ENCODE data around the gene BARD1. TPM values are rescaled to one million over a fixed set of nuclear protein-coding genes. Genes with fewer than 3 reads are reported as not detected.

Gene BARD1
- polyA plus RNA-seq (2013, experiment 1 of 2), result 4.1 TPM
- 4.5 TPM for polyA plus RNA-seq (2013, experiment 2 of 2)

- no peaks in the 10 kb centered on the region for H3K36me3 ChIP-seq (ENCODE audit: control insufficient read depth in 1 of 2, insufficient read depth in 2 of 2, low read depth in 1 of 2, low read length in 2 of 2)
- peak within 1 kb of the TSS in 1 of 2 experiments; percentile 64 for H3K14ac ChIP-seq (ENCODE audit: low read length in 2 of 2)
- H3K79me1 ChIP-seq (replicated peaks; ENCODE audit: low read length, poor library complexity, severe bottlenecking), result peaks cover 9% of the 10 kb centered on the region
- no peak within 1 kb of the TSS for H2BK120ac ChIP-seq (ENCODE audit: low read depth, low read length)
- H3K4me1 ChIP-seq (ENCODE audit: control insufficient read depth, insufficient read depth, low read depth, low read length), result peaks cover 4% of the 10 kb centered on the region
- peak within 1 kb of the TSS; percentile 2 for H4K91ac ChIP-seq (ENCODE audit: low read length)
- H3K23ac ChIP-seq (ENCODE audit: low read length in 2 of 2), result no peak within 1 kb of the TSS
- peak within 1 kb of the TSS; percentile 99 for H2AFZ ChIP-seq (ENCODE audit: low read depth, low read length)
- WGBS, result 1% methylated on average over 71 of the region's 76 CpGs
- peak within 1 kb of the TSS; percentile 95 for H3K9ac ChIP-seq (ENCODE audit: low read length)
- H4K8ac ChIP-seq (ENCODE audit: low read length), result peak within 1 kb of the TSS; percentile 83
- DNase-seq, result peak; percentile 74
- H3K9me3 ChIP-seq (ENCODE audit: control insufficient read depth, low read length), result no peaks in the 10 kb centered on the region
- peak within 1 kb of the TSS in 1 of 2 experiments; percentile 56 for H3K4ac ChIP-seq (ENCODE audit: low read depth in 1 of 2, low read length in 2 of 2)
- peak within 1 kb of the TSS; percentile 77 for H2BK15ac ChIP-seq (ENCODE audit: low read depth, poor library complexity, severe bottlenecking)
- no peak within 1 kb of the TSS for H2BK5ac ChIP-seq (ENCODE audit: low read depth, low read length, poor library complexity, severe bottlenecking)
- H2AK5ac ChIP-seq (ENCODE audit: low read length, severe bottlenecking), result no peak within 1 kb of the TSS
- H3K27me3 ChIP-seq (ENCODE audit: control insufficient read depth in 1 of 2, insufficient read depth in 1 of 2, low read length in 2 of 2), result no peaks in the 10 kb centered on the region
- peak within 1 kb of the TSS; percentile 95 for H3K4me2 ChIP-seq (ENCODE audit: low read length, poor library complexity, severe bottlenecking)
- peak within 1 kb of the TSS; percentile 90 to 96 for H3K4me3 ChIP-seq (ENCODE audit: insufficient read depth in 1 of 2, low read depth in 1 of 2, low read length in 2 of 2)
- H3K18ac ChIP-seq (ENCODE audit: low read depth in 1 of 2, low read length in 2 of 2), result peak within 1 kb of the TSS; percentile 50 to 59
- peak within 1 kb of the TSS; percentile 85 for H3K27ac ChIP-seq (ENCODE audit: low read length, poor library complexity, severe bottlenecking)
- peak within 1 kb of the TSS in 1 of 2 experiments; percentile 81 for H2BK12ac ChIP-seq (ENCODE audit: low read length in 2 of 2)
These were observed at the start of gene BARD1 for GRCh38 chr2:214808981-214809750. BARD1 (minus strand) TSS chr2:214809683; CDS start chr2:214809569, 114 bp downstream.

- Histone ChIP-seq H3K23ac (ENCODE audit: low read length in 2 of 2) (no peak overlapping the region), H3K4me1 (ENCODE audit: control insufficient read depth, insufficient read depth, low read depth, low read length) (no peaks in the 10 kb centered on the region), H2AK5ac (ENCODE audit: low read length, severe bottlenecking) (no peak overlapping the region), H2BK120ac (ENCODE audit: low read depth, low read length) (no peak overlapping the region), H3K4me2 (ENCODE audit: low read length, poor library complexity, severe bottlenecking) (no peak overlapping the region), H3K9ac (ENCODE audit: low read length) (no peak overlapping the region), H4K8ac (ENCODE audit: low read length) (no peak overlapping the region), H3K79me1 (replicated peaks; ENCODE audit: low read length, poor library complexity, severe bottlenecking) (no peaks in the 10 kb centered on the region), H2BK12ac (ENCODE audit: low read length in 2 of 2) (no peak overlapping the region), H4K91ac (ENCODE audit: low read length) (no peak overlapping the region), H2AFZ (ENCODE audit: low read depth, low read length) (no peak overlapping the region), H3K27me3 (ENCODE audit: control insufficient read depth in 1 of 2, insufficient read depth in 1 of 2, low read length in 2 of 2) (no peaks in the 10 kb centered on the region), H3K36me3 (ENCODE audit: control insufficient read depth in 1 of 2, insufficient read depth in 2 of 2, low read depth in 1 of 2, low read length in 2 of 2) (no peaks in the 10 kb centered on the region), H3K9me3 (ENCODE audit: control insufficient read depth, low read length) (no peaks in the 10 kb centered on the region), H3K27ac (ENCODE audit: low read length, poor library complexity, severe bottlenecking) (no peak overlapping the region), H3K18ac (ENCODE audit: low read depth in 1 of 2, low read length in 2 of 2) (no peak overlapping the region), H2BK15ac (ENCODE audit: low read depth, poor library complexity, severe bottlenecking) (no peak overlapping the region), H3K4me3 (ENCODE audit: insufficient read depth in 1 of 2, low read depth in 1 of 2, low read length in 2 of 2) (no peak overlapping the region), H2BK5ac (ENCODE audit: low read depth, low read length, poor library complexity, severe bottlenecking) (no peak overlapping the region), H3K4ac (ENCODE audit: low read depth in 1 of 2, low read length in 2 of 2) (no peak overlapping the region), H3K14ac (ENCODE audit: low read length in 2 of 2) (no peak overlapping the region)
- no peak for DNase-seq
- 89% methylated on average over 3 of the region's 3 CpGs for WGBS
These were observed 46.7 kb upstream of the BARD1 start for GRCh38 chr2:214856137-214856536.

GRCh38 chr2:214853906-214854305 is 44.4 kb upstream of the BARD1 start:
- H3K4me2 ChIP-seq (ENCODE audit: low read length, poor library complexity, severe bottlenecking), result no peak overlapping the region
- no peak overlapping the region for H2BK5ac ChIP-seq (ENCODE audit: low read depth, low read length, poor library complexity, severe bottlenecking)
- no peak overlapping the region for H3K23ac ChIP-seq (ENCODE audit: low read length in 2 of 2)
- no peak overlapping the region for H3K14ac ChIP-seq (ENCODE audit: low read length in 2 of 2)
- DNase-seq, result no peak
- H3K4ac ChIP-seq (ENCODE audit: low read depth in 1 of 2, low read length in 2 of 2), result no peak overlapping the region
- H3K4me3 ChIP-seq (ENCODE audit: insufficient read depth in 1 of 2, low read depth in 1 of 2, low read length in 2 of 2), result no peak overlapping the region
- H3K18ac ChIP-seq (ENCODE audit: low read depth in 1 of 2, low read length in 2 of 2), result no peak overlapping the region
- no peak overlapping the region for H2BK15ac ChIP-seq (ENCODE audit: low read depth, poor library complexity, severe bottlenecking)
- H3K9me3 ChIP-seq (ENCODE audit: control insufficient read depth, low read length), result no peaks in the 10 kb centered on the region
- H2AK5ac ChIP-seq (ENCODE audit: low read length, severe bottlenecking), result no peak overlapping the region
- H3K27ac ChIP-seq (ENCODE audit: low read length, poor library complexity, severe bottlenecking), result no peak overlapping the region
- H2AFZ ChIP-seq (ENCODE audit: low read depth, low read length), result no peak overlapping the region
- no peak overlapping the region for H4K8ac ChIP-seq (ENCODE audit: low read length)
- H3K36me3 ChIP-seq (ENCODE audit: control insufficient read depth in 1 of 2, insufficient read depth in 2 of 2, low read depth in 1 of 2, low read length in 2 of 2), result no peaks in the 10 kb centered on the region
- 80% methylated on average over 2 of the region's 2 CpGs for WGBS
- H3K9ac ChIP-seq (ENCODE audit: low read length), result no peak overlapping the region
- no peak overlapping the region for H2BK12ac ChIP-seq (ENCODE audit: low read length in 2 of 2)
- no peaks in the 10 kb centered on the region for H3K27me3 ChIP-seq (ENCODE audit: control insufficient read depth in 1 of 2, insufficient read depth in 1 of 2, low read length in 2 of 2)
- no peak overlapping the region for H2BK120ac ChIP-seq (ENCODE audit: low read depth, low read length)
- no peaks in the 10 kb centered on the region for H3K79me1 ChIP-seq (replicated peaks; ENCODE audit: low read length, poor library complexity, severe bottlenecking)
- no peaks in the 10 kb centered on the region for H3K4me1 ChIP-seq (ENCODE audit: control insufficient read depth, insufficient read depth, low read depth, low read length)
- no peak overlapping the region for H4K91ac ChIP-seq (ENCODE audit: low read length)

DNA sequence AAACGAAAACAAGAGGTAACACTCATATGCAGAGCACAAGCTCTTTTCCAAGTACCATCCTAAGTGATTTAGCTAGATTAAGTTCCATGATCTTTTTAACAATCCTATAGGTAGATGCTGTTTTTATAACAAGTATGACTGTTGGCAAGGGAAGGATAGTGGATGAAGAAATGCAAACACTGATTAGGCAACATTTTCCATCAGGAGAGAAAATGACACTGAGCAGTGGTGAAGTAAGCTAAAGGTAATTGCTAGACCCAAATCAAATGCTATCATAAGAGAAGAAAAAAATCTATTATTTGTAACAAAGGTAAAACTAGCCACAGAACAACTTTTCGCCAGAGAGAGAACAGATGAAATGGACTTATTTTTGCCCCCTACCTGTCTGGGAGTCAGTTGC is 34.3 kb upstream of the BARD1 start:
- H2BK12ac ChIP-seq (ENCODE audit: low read length in 2 of 2), result no peak overlapping the region
- H2BK5ac ChIP-seq (ENCODE audit: low read depth, low read length, poor library complexity, severe bottlenecking), result no peak overlapping the region

More for the DNA sequence above, 34.3 kb upstream of the BARD1 start:
- Histone ChIP-seq H3K4me2 (ENCODE audit: low read length, poor library complexity, severe bottlenecking) (no peak overlapping the region), H3K14ac (ENCODE audit: low read length in 2 of 2) (no peak overlapping the region), H3K18ac (ENCODE audit: low read depth in 1 of 2, low read length in 2 of 2) (no peak overlapping the region), H2BK15ac (ENCODE audit: low read depth, poor library complexity, severe bottlenecking) (no peak overlapping the region), H2AFZ (ENCODE audit: low read depth, low read length) (no peak overlapping the region), H4K91ac (ENCODE audit: low read length) (no peak overlapping the region), H3K4ac (ENCODE audit: low read depth in 1 of 2, low read length in 2 of 2) (no peak overlapping the region), H4K8ac (ENCODE audit: low read length) (no peak overlapping the region), H3K9me3 (ENCODE audit: control insufficient read depth, low read length) (no peaks in the 10 kb centered on the region), H3K23ac (ENCODE audit: low read length in 2 of 2) (no peak overlapping the region), H3K36me3 (ENCODE audit: control insufficient read depth in 1 of 2, insufficient read depth in 2 of 2, low read depth in 1 of 2, low read length in 2 of 2) (no peaks in the 10 kb centered on the region), H3K27ac (ENCODE audit: low read length, poor library complexity, severe bottlenecking) (no peak overlapping the region), H2BK120ac (ENCODE audit: low read depth, low read length) (no peak overlapping the region), H3K4me1 (ENCODE audit: control insufficient read depth, insufficient read depth, low read depth, low read length) (no peaks in the 10 kb centered on the region), H3K9ac (ENCODE audit: low read length) (no peak overlapping the region), H3K27me3 (ENCODE audit: control insufficient read depth in 1 of 2, insufficient read depth in 1 of 2, low read length in 2 of 2) (no peaks in the 10 kb centered on the region), H3K79me1 (replicated peaks; ENCODE audit: low read length, poor library complexity, severe bottlenecking) (no peaks in the 10 kb centered on the region), H2AK5ac (ENCODE audit: low read length, severe bottlenecking) (no peak overlapping the region), H3K4me3 (ENCODE audit: insufficient read depth in 1 of 2, low read depth in 1 of 2, low read length in 2 of 2) (no peak overlapping the region)
- DNase-seq, result no peak
- WGBS, result 100% methylated on average over 1 of the region's 2 CpGs

Data from mesenchymal stem cell (in vitro differentiated cells and primary cell).